Activated T-cell treated with anti-CD3 and anti-CD28 coated beads, Interleukin-2, amount 50 U/mL, for 1 hour (primary cell): ENCODE results near the gene SLC4A5.
A peak's percentile ranks its signal among the peaks of the same experiment; 100 is the strongest.
"Not testable (repeated sequence)": the region's sequence is repeated elsewhere in the genome, so short reads cannot be mapped to it uniquely, and the experiment has no call there.

ENCODE experiments used
- DNase-seq: peaks from one replicate; pipeline ENCODE4 v3.0.0-alpha.2; 2020

Gene SLC4A5

GRCh38 chr2:74262681-74263080, 80.5 kb downstream of the SLC4A5 start:
- no peak for DNase-seq

- DNase-seq: no peak
Measured at GRCh38 chr2:74261204-74261864, 81.9 kb downstream of the SLC4A5 start.

- DNase-seq: no peak
Measured at GRCh38 chr2:74260495-74260894, 82.7 kb downstream of the SLC4A5 start.

- DNase-seq: no peak
Measured at GRCh38 chr2:74259733-74260132, 83.5 kb downstream of the SLC4A5 start.

- no peak for DNase-seq
Measured at GRCh38 chr2:74259191-74259590, 84.0 kb downstream of the SLC4A5 start.

GRCh38 chr2:74255660-74256213, 87.5 kb downstream of the SLC4A5 start:
- no peak for DNase-seq

- DNase-seq: no peak
Measured at GRCh38 chr2:74253971-74254310, 89.3 kb downstream of the SLC4A5 start.

- no peak for DNase-seq
Measured at GRCh38 chr2:74253306-74253970, 89.8 kb downstream of the SLC4A5 start.

- no peak for DNase-seq
Measured at GRCh38 chr2:74252862-74253261, 90.4 kb downstream of the SLC4A5 start.

- DNase-seq: no peak
Measured at GRCh38 chr2:74252036-74252435, 91.2 kb downstream of the SLC4A5 start.

GRCh38 chr2:74250189-74250631, 93.0 kb downstream of the SLC4A5 start:
- DNase-seq: peak; percentile 65

- DNase-seq: no peak
Measured at GRCh38 chr2:74249406-74250122, 93.7 kb downstream of the SLC4A5 start.

- DNase-seq: no peak
Measured at GRCh38 chr2:74246496-74247195, 96.6 kb downstream of the SLC4A5 start.

- DNase-seq: no peak
Measured at GRCh38 chr2:74244286-74244685, 98.9 kb downstream of the SLC4A5 start.

GRCh38 chr2:74242354-74243071, 100.7 kb downstream of the SLC4A5 start:
- DNase-seq: no peak

GRCh38 chr2:74239346-74239745, 103.9 kb downstream of the SLC4A5 start:
- DNase-seq: no peak

GRCh38 chr2:74238879-74239278, 104.3 kb downstream of the SLC4A5 start:
- DNase-seq: no peak

- DNase-seq: no peak
Measured at GRCh38 chr2:74235041-74235440, 108.2 kb downstream of the SLC4A5 start.

GRCh38 chr2:74233648-74234047, 109.6 kb downstream of the SLC4A5 start:
- DNase-seq: no peak

GRCh38 chr2:74232426-74232825, 110.8 kb downstream of the SLC4A5 start:
- no peak for DNase-seq

- DNase-seq: not testable (repeated sequence)
Measured at GRCh38 chr2:74229865-74230264, 113.4 kb downstream of the SLC4A5 start.

- DNase-seq: no peak
Measured at GRCh38 chr2:74228772-74229171, 114.4 kb downstream of the SLC4A5 start.
